Calu3 (cell line): ENCODE results near the gene BRD3. TPM values are rescaled to one million over a fixed set of nuclear protein-coding genes. Genes with fewer than 3 reads are reported as not detected.

ENCODE experiments used
- BruUV-seq: library from RNA; stranded (reverse); fragments of 400-500 nt; replicated peaks from 2 replicates; lab custom pipeline; 2021; lab: Mats Ljungman, UMichigan
- CTCF ChIA-PET: fragments of 300-600 bp; sonication (Branson Sonifier 250); formaldehyde crosslinking; loops from one replicate; lab custom pipeline; 2022; ENCODE audit warnings: antibody characterized with exemption; lab: Charles Lee
- DNase-seq: peaks from one replicate; pipeline ENCODE4 v3.0.0; 2022
- H3K27ac Mint-ChIP-seq: one replicate; pipeline ENCODE4 v1.8.0; 2022; ENCODE audit warnings: mixed read lengths; ENCODE audit not compliant: unreplicated experiment
- H3K27me3 Mint-ChIP-seq: one replicate; pipeline ENCODE4 v1.8.0; 2022; ENCODE audit warnings: mixed read lengths; ENCODE audit not compliant: unreplicated experiment
- H3K36me3 Mint-ChIP-seq: one replicate; pipeline ENCODE4 v1.8.0; 2022; ENCODE audit warnings: mild to moderate bottlenecking, moderate library complexity, mixed read lengths; ENCODE audit not compliant: insufficient read depth, unreplicated experiment
- H3K4me1 Mint-ChIP-seq: one replicate; pipeline ENCODE4 v1.8.0; 2022; ENCODE audit warnings: mild to moderate bottlenecking, low read depth, mixed read lengths; ENCODE audit not compliant: unreplicated experiment
- H3K4me3 Mint-ChIP-seq: one replicate; pipeline ENCODE4 v1.8.0; 2022; ENCODE audit warnings: mild to moderate bottlenecking, low read depth, moderate library complexity, mixed read lengths; ENCODE audit not compliant: unreplicated experiment
- H3K9me3 Mint-ChIP-seq: one replicate; pipeline ENCODE4 v1.8.0; 2022; ENCODE audit warnings: low read depth, mixed read lengths; ENCODE audit not compliant: unreplicated experiment
- CTCF ChIP-seq: fragments of 200-600 bp; IDR thresholded peaks from one replicate; pipeline ENCODE4 v1.8.0; 2022; ENCODE audit warnings: antibody characterized with exemption; ENCODE audit not compliant: unreplicated experiment
- intact Hi-C: fragments of 100-400 bp; cut with micrococcal nuclease; formaldehyde crosslinking; loops from one replicate; pipeline ENCODE4 v1.10.0; 2022; ENCODE audit not compliant: unreplicated experiment
- total RNA-seq: library from RNA; stranded (reverse); gene quantifications from 2 replicates; pipeline ENCODE4 v1.2.3, GENCODE V29; 2022

The BRD3 gene
- total RNA-seq, 1 experiment from 2014 or later, result 30.8 TPM

GRCh38 chr9:134002796-134003195 lies 65.0 kb downstream of the BRD3 start:
- TF ChIP-seq CTCF, result no peak
- H3K9me3 Mint-ChIP-seq, result no peaks in the 10 kb centered on the region
- H3K36me3 Mint-ChIP-seq, result no peaks in the 10 kb centered on the region
- intact Hi-C loops, result no loop called here
- no TSS peak for BruUV-seq
- H3K4me1 Mint-ChIP-seq, result no peaks in the 10 kb centered on the region
- peaks cover 51% of the 10 kb centered on the region for H3K27me3 Mint-ChIP-seq
- no peak for DNase-seq
- H3K27ac Mint-ChIP-seq, result no peak overlapping the region
- H3K4me3 Mint-ChIP-seq, result no peak overlapping the region
- CTCF ChIA-PET, result no interaction called here

GRCh38 chr9:133999851-134000265 lies 68.0 kb downstream of the BRD3 start:
- DNase-seq, result no peak
- Mint-ChIP-seq H3K9me3 (no peaks in the 10 kb centered on the region), H3K27me3 (peaks cover 41% of the 10 kb centered on the region), H3K4me1 (peaks cover 7% of the 10 kb centered on the region), H3K36me3 (peaks cover 4% of the 10 kb centered on the region), H3K4me3 (no peak overlapping the region), H3K27ac (no peak overlapping the region)
- intact Hi-C loops, result loop anchor here (10.0 kb wide), 1 partner anchor 125 kb away; no protein-coding TSS in a partner anchor
- BruUV-seq, result no TSS peak
- CTCF ChIA-PET, result no interaction called here
- TF ChIP-seq CTCF, result no peak

GRCh38 chr9:133998915-133999595 lies 68.8 kb downstream of the BRD3 start:
- Mint-ChIP-seq H3K27me3 (peaks cover 38% of the 10 kb centered on the region), H3K4me3 (no peak overlapping the region), H3K27ac (no peak overlapping the region), H3K4me1 (peaks cover 9% of the 10 kb centered on the region), H3K9me3 (no peaks in the 10 kb centered on the region), H3K36me3 (peaks cover 12% of the 10 kb centered on the region)
- CTCF ChIA-PET, result no interaction called here
- no TSS peak for BruUV-seq
- intact Hi-C loops, result loop anchor here (10.0 kb wide), 1 partner anchor 124 kb away; no protein-coding TSS in a partner anchor
- TF ChIP-seq CTCF, result no peak
- no peak for DNase-seq

GRCh38 chr9:133997584-133997983 lies 70.2 kb downstream of the BRD3 start:
- CTCF ChIA-PET, result no interaction called here
- no peak for DNase-seq
- peaks cover 9% of the 10 kb centered on the region for H3K4me1 Mint-ChIP-seq
- H3K4me3 Mint-ChIP-seq, result no peak overlapping the region
- no peak for TF ChIP-seq CTCF
- peaks cover 25% of the 10 kb centered on the region for H3K36me3 Mint-ChIP-seq
- H3K9me3 Mint-ChIP-seq, result no peaks in the 10 kb centered on the region
- H3K27ac Mint-ChIP-seq, result no peak overlapping the region
- no TSS peak for BruUV-seq
- peaks cover 29% of the 10 kb centered on the region for H3K27me3 Mint-ChIP-seq
- intact Hi-C loops, result loop anchor here (10.0 kb wide), 1 partner anchor 123 kb away; no protein-coding TSS in a partner anchor
